ENCODE data around the gene CGNL1.

The CGNL1 gene

DNA sequence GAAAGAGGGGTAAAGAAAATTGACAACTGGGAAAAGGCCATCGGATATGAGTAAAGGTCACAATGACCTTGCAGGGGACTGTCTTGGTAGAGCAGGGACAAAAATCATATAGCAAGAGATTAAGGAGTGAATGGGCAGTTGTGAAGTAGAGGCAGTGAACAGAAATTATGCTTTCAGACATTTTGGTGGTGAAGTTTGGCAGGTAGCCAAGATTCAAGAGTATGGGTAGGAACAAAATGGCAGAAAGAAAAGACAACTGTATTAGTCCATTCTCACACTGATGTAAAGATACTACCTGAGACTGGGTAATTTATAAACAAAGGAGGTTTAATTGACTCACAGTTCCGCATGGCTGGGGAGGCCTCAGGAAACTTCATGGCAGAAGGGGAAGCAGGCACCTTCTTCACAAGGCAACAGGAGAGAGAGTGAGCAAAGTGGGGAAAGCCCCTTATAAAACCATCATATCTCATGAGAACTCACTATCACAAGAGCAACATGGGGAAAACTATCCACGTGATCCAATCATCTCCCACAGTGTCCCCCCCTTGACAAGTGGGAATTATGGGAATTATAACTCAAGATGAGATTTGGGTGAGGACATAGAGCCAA is 84.0 kb downstream of the CGNL1 start:
- DNase-seq: peak in 1 of 3 donors; percentile 12
- no peaks in the 10 kb centered on the region for H3K27me3 ChIP-seq (replicated peaks in 2 of 5; ENCODE audit: control insufficient read depth in 4 of 5, insufficient read depth in 5 of 5, low read length in 4 of 5)
- H3K9me3 ChIP-seq (ENCODE audit: control extremely low read depth in 1 of 5, control insufficient read depth in 4 of 5, insufficient read depth in 2 of 5, low read depth in 1 of 5, low read length in 4 of 5): no peaks in the 10 kb centered on the region
- no peaks in the 10 kb centered on the region for H3K36me3 ChIP-seq (ENCODE audit: control insufficient read depth in 4 of 4, insufficient read depth in 4 of 4, low read length in 3 of 4)
- peaks cover 0 to 5% (median 0%) of the 10 kb centered on the region in 4 experiments for H3K4me1 ChIP-seq (ENCODE audit: control extremely low read depth in 1 of 4, control insufficient read depth in 4 of 4, insufficient read depth in 4 of 4, low read length in 3 of 4)
- ChIA-PET CTCF (interaction anchor here (0.9 to 1.3 kb wide), 2 partner anchors 14 to 115 kb away, joined by 3 to 4 read pairs; no protein-coding TSS in a partner anchor), POLR2A (no interaction called here)
- no peak overlapping the region for H3K27ac ChIP-seq (ENCODE audit: insufficient read depth in 1 of 2, low read depth in 1 of 2, low read length in 2 of 2, poor library complexity in 1 of 2, severe bottlenecking in 2 of 2)
- 100% methylated on average over 2 of the region's 3 CpGs for WGBS (ENCODE audit: insufficient coverage)
- no peak overlapping the region for H3K4me3 ChIP-seq (ENCODE audit: control insufficient read depth in 1 of 7, extremely low read depth in 1 of 7, insufficient read depth in 4 of 7, low read depth in 2 of 7, low read length in 6 of 7)

GRCh38 chr15:57461541-57461940 is 85.2 kb downstream of the CGNL1 start:
- no peak for DNase-seq
- Histone ChIP-seq H3K27ac (ENCODE audit: insufficient read depth in 1 of 2, low read depth in 1 of 2, low read length in 2 of 2, poor library complexity in 1 of 2, severe bottlenecking in 2 of 2) (no peak overlapping the region), H3K4me1 (ENCODE audit: control extremely low read depth in 1 of 4, control insufficient read depth in 4 of 4, insufficient read depth in 4 of 4, low read length in 3 of 4) (peaks cover 0 to 5% (median 0%) of the 10 kb centered on the region in 4 experiments), H3K27me3 (replicated peaks in 2 of 5; ENCODE audit: control insufficient read depth in 4 of 5, insufficient read depth in 5 of 5, low read length in 4 of 5) (no peaks in the 10 kb centered on the region), H3K36me3 (ENCODE audit: control insufficient read depth in 4 of 4, insufficient read depth in 4 of 4, low read length in 3 of 4) (no peaks in the 10 kb centered on the region), H3K4me3 (ENCODE audit: control insufficient read depth in 1 of 7, extremely low read depth in 1 of 7, insufficient read depth in 4 of 7, low read depth in 2 of 7, low read length in 6 of 7) (no peak overlapping the region), H3K9me3 (ENCODE audit: control extremely low read depth in 1 of 5, control insufficient read depth in 4 of 5, insufficient read depth in 2 of 5, low read depth in 1 of 5, low read length in 4 of 5) (no peaks in the 10 kb centered on the region)
- CTCF ChIA-PET: interaction anchor here (0.7 to 1.3 kb wide), 5 partner anchors 25 to 121 kb away, joined by 3 to 6 read pairs (median 3); no protein-coding TSS in a partner anchor
- POLR2A ChIA-PET: no interaction called here
- WGBS (ENCODE audit: insufficient coverage): 95% methylated on average over 2 of the region's 5 CpGs

DNA sequence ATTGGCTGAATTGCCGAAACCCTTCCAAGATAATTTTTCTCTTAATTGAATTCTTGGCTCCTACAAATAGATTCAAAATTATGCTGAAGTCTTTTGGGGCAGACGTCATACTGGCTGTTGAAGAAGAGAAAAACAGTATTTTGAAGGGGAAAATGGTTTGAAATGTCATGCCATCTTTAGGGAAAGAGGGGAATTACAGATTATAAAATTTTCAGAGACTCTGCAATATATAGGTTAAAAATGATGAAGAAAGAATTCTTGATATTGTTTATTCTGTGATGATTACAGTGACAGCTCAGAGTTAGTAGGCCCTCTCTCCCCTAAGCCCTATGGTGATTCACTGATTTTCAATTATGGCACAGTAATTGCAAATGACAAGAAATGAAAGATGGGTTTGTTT is 86.1 kb downstream of the CGNL1 start:
- WGBS (ENCODE audit: insufficient coverage): 29% methylated on average over 1 of the region's 2 CpGs
- Histone ChIP-seq H3K4me1 (ENCODE audit: control extremely low read depth in 1 of 4, control insufficient read depth in 4 of 4, insufficient read depth in 4 of 4, low read length in 3 of 4) (peaks cover 0 to 5% (median 0%) of the 10 kb centered on the region in 4 experiments), H3K36me3 (ENCODE audit: control insufficient read depth in 4 of 4, insufficient read depth in 4 of 4, low read length in 3 of 4) (no peaks in the 10 kb centered on the region), H3K4me3 (ENCODE audit: control insufficient read depth in 1 of 7, extremely low read depth in 1 of 7, insufficient read depth in 4 of 7, low read depth in 2 of 7, low read length in 6 of 7) (no peak overlapping the region), H3K27me3 (replicated peaks in 2 of 5; ENCODE audit: control insufficient read depth in 4 of 5, insufficient read depth in 5 of 5, low read length in 4 of 5) (no peaks in the 10 kb centered on the region), H3K27ac (ENCODE audit: insufficient read depth in 1 of 2, low read depth in 1 of 2, low read length in 2 of 2, poor library complexity in 1 of 2, severe bottlenecking in 2 of 2) (no peak overlapping the region), H3K9me3 (ENCODE audit: control extremely low read depth in 1 of 5, control insufficient read depth in 4 of 5, insufficient read depth in 2 of 5, low read depth in 1 of 5, low read length in 4 of 5) (no peaks in the 10 kb centered on the region)
- ChIA-PET POLR2A (no interaction called here), CTCF (interaction anchor here (1.1 to 1.3 kb wide), 2 partner anchors 115 to 121 kb away, joined by 3 read pairs; no protein-coding TSS in a partner anchor)
- peak in 1 of 3 donors; percentile 6 for DNase-seq

- Histone ChIP-seq H3K27me3 (replicated peaks in 2 of 5; ENCODE audit: control insufficient read depth in 4 of 5, insufficient read depth in 5 of 5, low read length in 4 of 5) (no peaks in the 10 kb centered on the region), H3K4me1 (ENCODE audit: control extremely low read depth in 1 of 4, control insufficient read depth in 4 of 4, insufficient read depth in 4 of 4, low read length in 3 of 4) (peaks cover 0 to 3% (median 0%) of the 10 kb centered on the region in 4 experiments), H3K36me3 (ENCODE audit: control insufficient read depth in 4 of 4, insufficient read depth in 4 of 4, low read length in 3 of 4) (no peaks in the 10 kb centered on the region), H3K27ac (ENCODE audit: insufficient read depth in 1 of 2, low read depth in 1 of 2, low read length in 2 of 2, poor library complexity in 1 of 2, severe bottlenecking in 2 of 2) (no peak overlapping the region), H3K9me3 (ENCODE audit: control extremely low read depth in 1 of 5, control insufficient read depth in 4 of 5, insufficient read depth in 2 of 5, low read depth in 1 of 5, low read length in 4 of 5) (no peaks in the 10 kb centered on the region), H3K4me3 (ENCODE audit: control insufficient read depth in 1 of 7, extremely low read depth in 1 of 7, insufficient read depth in 4 of 7, low read depth in 2 of 7, low read length in 6 of 7) (no peak overlapping the region)
- ChIA-PET POLR2A (no interaction called here), CTCF (no interaction called here)
- no peak for DNase-seq
- WGBS (ENCODE audit: insufficient coverage): 97% methylated on average over 7 of the region's 7 CpGs
Observed at GRCh38 chr15:57463360-57463759, 87.1 kb downstream of the CGNL1 start.

DNA sequence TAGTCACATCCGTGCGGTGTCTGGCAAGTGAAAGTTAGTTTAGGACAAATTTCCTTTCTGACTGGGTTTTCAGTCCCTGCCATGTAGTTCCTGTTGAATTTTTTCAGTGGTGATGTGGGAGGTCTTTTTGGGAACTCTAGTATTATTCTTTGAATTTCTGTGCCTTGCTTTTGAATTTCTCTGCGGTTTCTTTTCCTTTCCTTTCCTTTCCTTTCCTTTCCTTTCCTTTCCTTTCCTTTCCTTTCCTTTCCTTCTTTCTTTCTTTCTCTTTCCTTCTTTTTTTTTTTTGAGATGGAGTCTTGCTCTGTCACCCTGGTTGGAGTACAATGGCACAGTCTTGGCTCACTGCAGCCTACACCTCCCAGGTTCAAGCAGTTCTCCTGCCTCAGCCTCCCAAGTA is 88.2 kb downstream of the CGNL1 start:
- CTCF ChIA-PET: interaction anchor here (1.3 kb wide), 1 partner anchor 124 kb away, joined by 3 read pairs; no protein-coding TSS in a partner anchor
- Histone ChIP-seq H3K4me1 (ENCODE audit: control extremely low read depth in 1 of 4, control insufficient read depth in 4 of 4, insufficient read depth in 4 of 4, low read length in 3 of 4) (no peaks in the 10 kb centered on the region), H3K36me3 (ENCODE audit: control insufficient read depth in 4 of 4, insufficient read depth in 4 of 4, low read length in 3 of 4) (no peaks in the 10 kb centered on the region), H3K27ac (ENCODE audit: insufficient read depth in 1 of 2, low read depth in 1 of 2, low read length in 2 of 2, poor library complexity in 1 of 2, severe bottlenecking in 2 of 2) (no peak overlapping the region), H3K27me3 (replicated peaks in 2 of 5; ENCODE audit: control insufficient read depth in 4 of 5, insufficient read depth in 5 of 5, low read length in 4 of 5) (no peaks in the 10 kb centered on the region), H3K9me3 (ENCODE audit: control extremely low read depth in 1 of 5, control insufficient read depth in 4 of 5, insufficient read depth in 2 of 5, low read depth in 1 of 5, low read length in 4 of 5) (no peaks in the 10 kb centered on the region), H3K4me3 (ENCODE audit: control insufficient read depth in 1 of 7, extremely low read depth in 1 of 7, insufficient read depth in 4 of 7, low read depth in 2 of 7, low read length in 6 of 7) (no peak overlapping the region)
- DNase-seq: no peak
- POLR2A ChIA-PET: no interaction called here
- WGBS (ENCODE audit: insufficient coverage): 90% methylated on average over 2 of the region's 3 CpGs

DNA sequence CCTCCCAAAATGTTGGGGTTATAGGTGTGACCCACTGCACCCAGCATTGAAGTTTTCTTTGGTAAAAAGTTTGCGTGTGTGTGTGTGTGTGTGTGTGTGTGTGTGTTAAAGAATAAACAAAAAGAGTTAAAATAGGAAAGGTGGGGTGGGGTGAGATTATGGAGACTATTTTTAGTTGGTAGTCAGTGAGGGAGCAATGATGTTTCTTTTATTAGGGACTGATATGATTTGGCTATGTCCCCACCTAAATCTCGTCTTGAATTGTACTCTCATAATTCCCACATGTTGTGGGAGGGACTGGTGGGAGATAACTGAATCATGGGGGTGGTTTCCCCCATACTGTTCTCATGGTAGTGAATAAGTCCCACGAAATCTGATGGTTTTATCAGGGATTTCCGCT is 92.2 kb downstream of the CGNL1 start:
- no peak for DNase-seq
- Histone ChIP-seq H3K9me3 (ENCODE audit: control extremely low read depth in 1 of 5, control insufficient read depth in 4 of 5, insufficient read depth in 2 of 5, low read depth in 1 of 5, low read length in 4 of 5) (no peaks in the 10 kb centered on the region), H3K27ac (ENCODE audit: insufficient read depth in 1 of 2, low read depth in 1 of 2, low read length in 2 of 2, poor library complexity in 1 of 2, severe bottlenecking in 2 of 2) (no peak overlapping the region), H3K4me3 (ENCODE audit: control insufficient read depth in 1 of 7, extremely low read depth in 1 of 7, insufficient read depth in 4 of 7, low read depth in 2 of 7, low read length in 6 of 7) (no peak overlapping the region), H3K4me1 (ENCODE audit: control extremely low read depth in 1 of 4, control insufficient read depth in 4 of 4, insufficient read depth in 4 of 4, low read length in 3 of 4) (no peaks in the 10 kb centered on the region), H3K27me3 (replicated peaks in 2 of 5; ENCODE audit: control insufficient read depth in 4 of 5, insufficient read depth in 5 of 5, low read length in 4 of 5) (peaks cover 0 to 3% (median 1%) of the 10 kb centered on the region in 5 experiments), H3K36me3 (ENCODE audit: control insufficient read depth in 4 of 4, insufficient read depth in 4 of 4, low read length in 3 of 4) (no peaks in the 10 kb centered on the region)
- 96% methylated on average over 3 of the region's 4 CpGs for WGBS (ENCODE audit: insufficient coverage)
- ChIA-PET POLR2A (no interaction called here), CTCF (no interaction called here)

DNA sequence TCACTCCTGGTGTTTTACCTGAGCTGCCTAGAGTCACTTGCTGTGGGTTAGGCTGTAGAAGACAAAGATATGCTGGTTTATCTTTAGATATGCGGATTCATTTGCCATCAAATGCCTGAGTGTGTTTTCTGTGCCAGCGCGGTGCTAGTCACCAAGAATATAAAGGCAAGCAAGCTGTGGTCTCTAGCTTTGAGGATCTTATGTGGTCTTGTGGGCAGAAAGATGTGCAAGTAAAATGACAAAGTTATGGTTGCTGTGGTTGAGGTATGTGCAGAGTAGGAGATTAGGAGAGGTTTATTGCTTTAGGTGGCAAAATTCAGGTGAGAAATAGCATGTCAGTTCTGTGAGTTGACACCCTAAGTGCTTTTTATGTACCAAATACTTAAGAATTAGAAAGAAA is 94.2 kb downstream of the CGNL1 start:
- Histone ChIP-seq H3K27ac (ENCODE audit: insufficient read depth in 1 of 2, low read depth in 1 of 2, low read length in 2 of 2, poor library complexity in 1 of 2, severe bottlenecking in 2 of 2) (no peak overlapping the region), H3K4me3 (ENCODE audit: control insufficient read depth in 1 of 7, extremely low read depth in 1 of 7, insufficient read depth in 4 of 7, low read depth in 2 of 7, low read length in 6 of 7) (no peak overlapping the region), H3K27me3 (replicated peaks in 2 of 5; ENCODE audit: control insufficient read depth in 4 of 5, insufficient read depth in 5 of 5, low read length in 4 of 5) (peaks cover 0 to 3% (median 1%) of the 10 kb centered on the region in 5 experiments), H3K36me3 (ENCODE audit: control insufficient read depth in 4 of 4, insufficient read depth in 4 of 4, low read length in 3 of 4) (no peaks in the 10 kb centered on the region), H3K9me3 (ENCODE audit: control extremely low read depth in 1 of 5, control insufficient read depth in 4 of 5, insufficient read depth in 2 of 5, low read depth in 1 of 5, low read length in 4 of 5) (no peaks in the 10 kb centered on the region), H3K4me1 (ENCODE audit: control extremely low read depth in 1 of 4, control insufficient read depth in 4 of 4, insufficient read depth in 4 of 4, low read length in 3 of 4) (no peaks in the 10 kb centered on the region)
- CTCF ChIA-PET: no interaction called here
- POLR2A ChIA-PET: no interaction called here
- WGBS (ENCODE audit: insufficient coverage): 93% methylated on average over 3 of the region's 3 CpGs
- no peak for DNase-seq

Measured in common myeloid progenitor, CD34-positive (primary cell).